SU-DHL-6 (cell line): ENCODE measurements around the gene KIF24.

ENCODE experiments used
- H2AFZ ChIP-seq: fragments of 200-600 bp; sonication (generic); 2 replicates; pipeline ENCODE4 v1.6.1; 2014; ENCODE audit warnings: low read depth, mild to moderate bottlenecking, moderate library complexity, mixed read lengths, antibody characterized with exemption, low read length; ENCODE audit not compliant: severe bottlenecking
- H3F3A ChIP-seq: fragments of 200-600 bp; shearing (Covaris generic); 2 replicates; pipeline ENCODE4 v1.6.0; 2016; ENCODE audit warnings: antibody characterized with exemption, mild to moderate bottlenecking; ENCODE audit not compliant: insufficient read depth
- H3K27ac ChIP-seq: fragments of 200-600 bp; sonication (generic); 2 replicates; pipeline ENCODE4 v1.5.1; 2016; ENCODE audit warnings: low read depth, mild to moderate bottlenecking, low read length, moderate library complexity, mixed read lengths
- H3K27me3 ChIP-seq: fragments of 200-600 bp; sonication (generic), shearing (Covaris generic); 2 replicates; pipeline ENCODE4 v1.6.0; 2014; ENCODE audit warnings: mild to moderate bottlenecking, low read length
- H3K36me3 ChIP-seq: fragments of 200-600 bp; sonication (generic); 2 replicates; pipeline ENCODE4 v1.6.1; 2014; ENCODE audit warnings: mild to moderate bottlenecking, low read length, mixed read lengths
- H3K4me2 ChIP-seq: fragments of 300-600, 200-600 bp; shearing (Covaris generic), sonication (generic); 2 replicates; pipeline ENCODE4 v1.6.0; 2014; ENCODE audit warnings: low read length, low read depth, mild to moderate bottlenecking; ENCODE audit not compliant: poor library complexity, severe bottlenecking
- H3K4me3 ChIP-seq: fragments of 200-600 bp; sonication (generic); 2 replicates; pipeline ENCODE4 v1.5.1; 2014; ENCODE audit warnings: antibody characterized with exemption, low read length, mild to moderate bottlenecking, mixed read lengths; ENCODE audit not compliant: insufficient read depth, poor library complexity, severe bottlenecking
- H3K79me2 ChIP-seq: fragments of 200-600 bp; sonication (generic); 2 replicates; pipeline ENCODE4 v1.6.1; 2014; ENCODE audit warnings: mild to moderate bottlenecking, low read length, moderate library complexity; ENCODE audit not compliant: insufficient read depth
- H3K9ac ChIP-seq: fragments of 200-600 bp; sonication (generic); 2 replicates; pipeline ENCODE4 v1.7.0; 2014; ENCODE audit warnings: mild to moderate bottlenecking, low read length
- H3K9me2 ChIP-seq: fragments of 200-600 bp; sonication (generic); replicated peaks from 2 replicates; pipeline ENCODE4 v1.6.1; 2014; ENCODE audit warnings: low read length; ENCODE audit not compliant: insufficient read depth
- H3K9me3 ChIP-seq: fragments of 200-600 bp; sonication (generic); 2 replicates; pipeline ENCODE4 v1.6.1; 2014; ENCODE audit warnings: low read length, mixed read lengths; ENCODE audit not compliant: insufficient read depth
- H4K20me1 ChIP-seq: fragments of 200-600 bp; sonication (generic); 2 replicates; pipeline ENCODE4 v1.6.1; 2014; ENCODE audit warnings: low read depth, mild to moderate bottlenecking, antibody characterized with exemption, low read length, moderate library complexity, mixed read lengths
- CTCF ChIP-seq: fragments of 200-600 bp; sonication (generic); IDR thresholded peaks from one replicate; pipeline ENCODE4 v1.5.1; 2017; ENCODE audit warnings: antibody characterized with exemption, mild to moderate bottlenecking, low read length, moderate library complexity; ENCODE audit not compliant: insufficient read depth, poor library complexity, severe bottlenecking
- EZH2phosphoT487 ChIP-seq: fragments of 200-600 bp; sonication (generic), shearing (Covaris generic); conservative IDR thresholded peaks from 2 replicates; pipeline ENCODE4 v1.6.1; 2018; ENCODE audit warnings: mild to moderate bottlenecking, antibody characterized with exemption, low read length, moderate library complexity, mixed read lengths

The KIF24 gene

GRCh38 chr9:34318163-34318790 lies 10.8 kb downstream of the KIF24 start:
- Histone ChIP-seq H3K4me3 (no peak overlapping the region), H3K79me2 (peaks cover 83% of the 10 kb centered on the region), H2AFZ (no peak overlapping the region), H3K4me2 (no peak overlapping the region), H4K20me1 (no peaks in the 10 kb centered on the region; the same call in 1 of the 2 replicates), H3K9me2 (no peaks in the 10 kb centered on the region), H3K27ac (no peak overlapping the region), H3K36me3 (no peaks in the 10 kb centered on the region), H3K9ac (no peak overlapping the region), H3K27me3 (no peaks in the 10 kb centered on the region), H3K9me3 (no peaks in the 10 kb centered on the region), H3F3A (peaks cover 3% of the 10 kb centered on the region; the same call in 1 of the 2 replicates)
- TF ChIP-seq CTCF (no peak), EZH2phosphoT487 (no peak)

- Histone ChIP-seq H3K27ac (no peak overlapping the region), H3K79me2 (peaks cover 83% of the 10 kb centered on the region), H3K36me3 (no peaks in the 10 kb centered on the region), H2AFZ (no peak overlapping the region), H3F3A (peaks cover 3% of the 10 kb centered on the region; the same call in 1 of the 2 replicates), H3K4me2 (no peak overlapping the region), H3K9me2 (no peaks in the 10 kb centered on the region), H3K9ac (no peak overlapping the region), H4K20me1 (no peaks in the 10 kb centered on the region; the same call in 1 of the 2 replicates), H3K4me3 (no peak overlapping the region), H3K27me3 (no peaks in the 10 kb centered on the region), H3K9me3 (no peaks in the 10 kb centered on the region)
- TF ChIP-seq EZH2phosphoT487 (no peak), CTCF (no peak)
Observed at GRCh38 chr9:34317436-34317835, 11.6 kb downstream of the KIF24 start.

GRCh38 chr9:34311499-34312185 lies 17.4 kb downstream of the KIF24 start:
- H3F3A ChIP-seq, result peaks cover 3% of the 10 kb centered on the region; the same call in 1 of the 2 replicates
- no peaks in the 10 kb centered on the region for H3K9me3 ChIP-seq
- no peak overlapping the region for H3K9ac ChIP-seq
- H3K79me2 ChIP-seq, result peaks cover 50% of the 10 kb centered on the region
- no peaks in the 10 kb centered on the region for H3K9me2 ChIP-seq
- H3K36me3 ChIP-seq, result peaks cover 7% of the 10 kb centered on the region; the same call in 1 of the 2 replicates
- no peak overlapping the region for H2AFZ ChIP-seq
- TF ChIP-seq CTCF (no peak), EZH2phosphoT487 (no peak)
- H3K4me2 ChIP-seq, result no peak overlapping the region
- no peaks in the 10 kb centered on the region for H4K20me1 ChIP-seq
- no peak overlapping the region for H3K27ac ChIP-seq
- no peak overlapping the region for H3K4me3 ChIP-seq
- H3K27me3 ChIP-seq, result no peaks in the 10 kb centered on the region
